GM23338 (cell line): Measurements from ENCODE around the gene ARHGAP27. TPM values are rescaled to one million over a fixed set of nuclear protein-coding genes. Genes with fewer than 3 reads are reported as not detected.
"Not testable (repeated sequence)": the region's sequence is repeated elsewhere in the genome, so short reads cannot be mapped to it uniquely, and the experiment has no call there.

Experiments
- ATAC-seq: fragments of 200-7000 bp; cut with Tn5 transposase; 3 replicates; pipeline ENCODE4 v1.9.1; 2020
- DNase-seq: peaks from one replicate; pipeline ENCODE4 v3.0.0-alpha.2; 2015; ENCODE audit warnings: low spot score
- H2AFZ ChIP-seq: fragments of 200-600 bp; sonication (generic); 2 replicates; pipeline ENCODE4 v1.8.0; 2016; ENCODE audit warnings: antibody characterized with exemption, mild to moderate bottlenecking, moderate library complexity
- H3F3A ChIP-seq: fragments of 200-600 bp; sonication (generic); replicated peaks from 2 replicates; pipeline ENCODE4 v1.8.0; 2017; ENCODE audit warnings: antibody characterized with exemption, mixed run types, low read depth
- H3K27ac ChIP-seq: fragments of 200-600 bp; sonication (generic); 2 replicates; pipeline ENCODE4 v1.6.1; 2016; ENCODE audit warnings: low read depth
- H3K27me3 ChIP-seq: fragments of 200-600 bp; sonication (generic); 2 replicates; pipeline ENCODE4 v1.8.0; 2016; ENCODE audit warnings: mild to moderate bottlenecking, mixed run types, moderate library complexity; ENCODE audit not compliant: insufficient read depth
- H3K36me3 ChIP-seq: fragments of 200-600 bp; sonication (generic); 2 replicates; pipeline ENCODE4 v1.8.0; 2016; ENCODE audit warnings: mild to moderate bottlenecking; ENCODE audit not compliant: insufficient read depth
- H3K4me1 ChIP-seq: fragments of 200-600 bp; sonication (generic); 2 replicates; pipeline ENCODE4 v1.8.0; 2016; ENCODE audit warnings: mild to moderate bottlenecking, moderate library complexity; ENCODE audit not compliant: insufficient read depth
- H3K4me2 ChIP-seq: fragments of 200-600 bp; sonication (generic); 2 replicates; pipeline ENCODE4 v1.7.1; 2017; ENCODE audit warnings: mixed run types
- H3K4me3 ChIP-seq: fragments of 200-600 bp; sonication (generic); 2 replicates; pipeline ENCODE4 v1.6.1; 2016; ENCODE audit warnings: mixed run types
- H3K79me2 ChIP-seq: fragments of 200-600 bp; sonication (generic); replicated peaks from 2 replicates; pipeline ENCODE4 v1.8.0; 2017; ENCODE audit warnings: mild to moderate bottlenecking; ENCODE audit not compliant: insufficient read depth
- H3K9me2 ChIP-seq: fragments of 200-600 bp; sonication (generic); 2 replicates; pipeline ENCODE4 v1.8.0; 2017; ENCODE audit not compliant: insufficient read depth
- H4K20me1 ChIP-seq: fragments of 200-600 bp; sonication (generic); replicated peaks from 2 replicates; pipeline ENCODE4 v1.8.0; 2017; ENCODE audit warnings: mild to moderate bottlenecking; ENCODE audit not compliant: insufficient read depth
- H3K27ac Mint-ChIP-seq: 2 replicates; pipeline ENCODE4 v1.8.0; 2020; ENCODE audit warnings: inconsistent platforms, mild to moderate bottlenecking, moderate library complexity, mixed read lengths
- H3K27me3 Mint-ChIP-seq: 3 replicates; pipeline ENCODE4 v1.8.0; 2022; ENCODE audit warnings: low read depth, mild to moderate bottlenecking, moderate library complexity, mixed read lengths, inconsistent platforms; ENCODE audit not compliant: insufficient read depth, poor library complexity
- H3K36me3 Mint-ChIP-seq: 3 replicates; pipeline ENCODE4 v1.8.0; 2021; ENCODE audit warnings: low read depth, mild to moderate bottlenecking, inconsistent platforms, moderate library complexity, mixed read lengths
- H3K4me1 Mint-ChIP-seq: 3 replicates; pipeline ENCODE4 v1.8.0; 2020; ENCODE audit warnings: mild to moderate bottlenecking, inconsistent platforms, mixed read lengths
- H3K4me3 Mint-ChIP-seq: 3 replicates; pipeline ENCODE4 v1.8.0; 2021; ENCODE audit warnings: moderate library complexity, mild to moderate bottlenecking, inconsistent platforms, mixed read lengths
- H3K9me3 Mint-ChIP-seq: 3 replicates; pipeline ENCODE4 v1.8.0; 2020; ENCODE audit warnings: moderate library complexity, mild to moderate bottlenecking, inconsistent platforms, mixed read lengths
- CTCF ChIP-seq, 2 experiments: fragments of 200-600 bp in 1 of 2; sonication (generic) in 1 of 2; conservative IDR thresholded peaks; 2 replicates each; pipeline versions ENCODE4 v1.5.1 to v1.6.1; 2016 to 2017; ENCODE audit warnings: antibody characterized with exemption in 2 of 2, low read depth in 2 of 2, mild to moderate bottlenecking in 2 of 2, moderate library complexity in 1 of 2
- NANOG ChIP-seq: IDR thresholded peaks from 2 replicates; pipeline ENCODE4 v1.6.1; 2016; ENCODE audit warnings: antibody characterized with exemption, borderline replicate concordance
- POLR2AphosphoS5 ChIP-seq: IDR thresholded peaks from 2 replicates; pipeline ENCODE4 v1.6.1; 2016; ENCODE audit warnings: antibody characterized with exemption, low read depth
- STAT1 ChIP-seq: IDR thresholded peaks from one replicate; pipeline ENCODE4 v1.6.1; 2016; ENCODE audit warnings: antibody characterized with exemption; ENCODE audit not compliant: unreplicated experiment
- ZNF114 ChIP-seq: fragments of 250-450 bp; sonication (Bioruptor Pico); IDR thresholded peaks from 2 replicates; pipeline ENCODE4 v1.5.0; 2020; ENCODE audit warnings: mild to moderate bottlenecking, moderate library complexity
- ZNF331 ChIP-seq: fragments of 250-450 bp; sonication (Bioruptor Pico); IDR thresholded peaks from 2 replicates; pipeline ENCODE4 v1.5.0; 2020; ENCODE audit warnings: low read depth, mild to moderate bottlenecking, moderate library complexity
- polyA plus RNA-seq: library from polyadenylated mRNA; unstranded; fragments of >200 nt; fragmentation: Nextera tagmentation; extraction: Ambion mirVana; gene quantifications from 2 replicates; pipeline ENCODE4 v1.2.1, GENCODE V29; 2016
- total RNA-seq: library from RNA; depleted of rRNA; stranded (reverse); fragments of >200 nt; shearing (Covaris generic); gene quantifications from 2 replicates; pipeline ENCODE4 v1.2.3, GENCODE V29; 2014; rRNA removed

ARHGAP27 gene
- total and polyA plus RNA-seq, 2 experiments from 2014 or later = 5.9 to 17.7 TPM

- H3K4me3 Mint-ChIP-seq = no peak overlapping the region
- Histone ChIP-seq H3K4me1 (peaks cover 14% of the 10 kb centered on the region), H4K20me1 (no peaks in the 10 kb centered on the region), H3K9me2 (no peaks in the 10 kb centered on the region), H3K36me3 (no peaks in the 10 kb centered on the region), H3F3A (no peaks in the 10 kb centered on the region; the same call in 1 of the 2 replicates), H3K79me2 (no peaks in the 10 kb centered on the region), H2AFZ (no peak overlapping the region; the same call in 1 of the 2 replicates), H3K27me3 (no peaks in the 10 kb centered on the region), H3K4me3 (no peak overlapping the region), H3K4me2 (no peak overlapping the region), H3K27ac (no peak overlapping the region)
- no peaks in the 10 kb centered on the region; the same call in 2 of the 3 replicates for H3K36me3 Mint-ChIP-seq
- H3K9me3 Mint-ChIP-seq = peaks cover 3% of the 10 kb centered on the region; the same call in 2 of the 3 replicates
- peaks cover 12% of the 10 kb centered on the region for H3K4me1 Mint-ChIP-seq
- H3K27me3 Mint-ChIP-seq = peaks cover 3% of the 10 kb centered on the region
- TF ChIP-seq ZNF331 (CRISPR knock-in tag) (no peak), ZNF114 (CRISPR knock-in tag) (no peak), STAT1 (no peak), NANOG (no peak), CTCF (conservative IDR thresholded peaks at IDR 0.05; ENCODE audit: low read depth in 2 of 2) (no peak)
- no peak for DNase-seq
- no peak for ATAC-seq
- H3K27ac Mint-ChIP-seq = no peak overlapping the region
These were observed 87.0 kb downstream of the ARHGAP27 start for GRCh38 chr17:45345554-45346215.

GRCh38 chr17:45345246-45345553 lies 87.5 kb downstream of the ARHGAP27 start:
- peaks cover 3% of the 10 kb centered on the region for H3K27me3 Mint-ChIP-seq
- ATAC-seq (no peak), DNase-seq (no peak)
- peaks cover 3% of the 10 kb centered on the region; the same call in 2 of the 3 replicates for H3K9me3 Mint-ChIP-seq
- H3F3A ChIP-seq = no peaks in the 10 kb centered on the region; the same call in 1 of the 2 replicates
- H3K4me3 ChIP-seq = no peak overlapping the region
- H3K27me3 ChIP-seq = no peaks in the 10 kb centered on the region
- H3K4me2 ChIP-seq = no peak overlapping the region
- no peaks in the 10 kb centered on the region; the same call in 2 of the 3 replicates for H3K36me3 Mint-ChIP-seq
- H3K4me3 Mint-ChIP-seq = no peak overlapping the region
- no peak overlapping the region for H3K27ac Mint-ChIP-seq
- no peak for TF ChIP-seq POLR2AphosphoS5
- TF ChIP-seq ZNF114 (CRISPR knock-in tag) = no peak
- no peak for TF ChIP-seq ZNF331 (CRISPR knock-in tag)
- H3K36me3 ChIP-seq = no peaks in the 10 kb centered on the region
- H3K9me2 ChIP-seq = no peaks in the 10 kb centered on the region
- no peaks in the 10 kb centered on the region for H3K79me2 ChIP-seq
- H3K4me1 ChIP-seq = peaks cover 14% of the 10 kb centered on the region
- H3K4me1 Mint-ChIP-seq = peaks cover 12% of the 10 kb centered on the region
- no peaks in the 10 kb centered on the region for H4K20me1 ChIP-seq
- no peak overlapping the region; the same call in 1 of the 2 replicates for H2AFZ ChIP-seq
- no peak overlapping the region for H3K27ac ChIP-seq

GRCh38 chr17:45343967-45344664 lies 88.6 kb downstream of the ARHGAP27 start:
- H3F3A ChIP-seq, H3K36me3 ChIP-seq, H3K27ac Mint-ChIP-seq, H3K27me3 ChIP-seq, H3K36me3 Mint-ChIP-seq, H3K79me2 ChIP-seq, H2AFZ ChIP-seq, DNase-seq, H3K4me2 ChIP-seq, H3K9me2 ChIP-seq, ATAC-seq, H3K4me3 ChIP-seq, H3K9me3 Mint-ChIP-seq, H3K27ac ChIP-seq, H3K4me3 Mint-ChIP-seq, H4K20me1 ChIP-seq, H3K27me3 Mint-ChIP-seq: not testable (repeated sequence)
- H3K4me1 Mint-ChIP-seq = peaks cover 12% of the 10 kb centered on the region
- H3K4me1 ChIP-seq = peaks cover 14% of the 10 kb centered on the region

Other genes starting within 250 kb of the ARHGAP27 start
- 9.3 and 23.1 TPM in 2 replicates for gene FMNL1, start 211.0 kb downstream of the ARHGAP27 start, total RNA-seq
- gene FMNL1, start 211.0 kb downstream of the ARHGAP27 start, polyA plus RNA-seq = 5.6 and 6.6 TPM in 2 replicates
- not detected in 2 replicates for gene SPATA32, start 170.8 kb downstream of the ARHGAP27 start, total RNA-seq
- 0.23 TPM in 1 of 2 replicates, not detected in the other for gene SPATA32, start 170.8 kb downstream of the ARHGAP27 start, polyA plus RNA-seq
- 3.9 and 4.9 TPM in 2 replicates for gene MAP3K14, start 115.8 kb downstream of the ARHGAP27 start, total RNA-seq
- gene MAP3K14, start 115.8 kb downstream of the ARHGAP27 start, polyA plus RNA-seq = 1.3 and 1.4 TPM in 2 replicates
- 16.9 and 17.9 TPM in 2 replicates for gene PLEKHM1, start 57.9 kb upstream of the ARHGAP27 start, total RNA-seq
- gene PLEKHM1, start 57.9 kb upstream of the ARHGAP27 start, polyA plus RNA-seq = 4.4 and 5.0 TPM in 2 replicates